SU-DHL-6 (cell line): ENCODE measurements around the gene SREK1IP1.

Experiments
- CTCF ChIP-seq: fragments of 200-600 bp; sonication (generic); IDR thresholded peaks from one replicate; pipeline ENCODE4 v1.5.1; 2017; ENCODE audit warnings: antibody characterized with exemption, mild to moderate bottlenecking, low read length, moderate library complexity; ENCODE audit not compliant: insufficient read depth, poor library complexity, severe bottlenecking
- EZH2phosphoT487 ChIP-seq: fragments of 200-600 bp; sonication (generic), shearing (Covaris generic); conservative IDR thresholded peaks from 2 replicates; pipeline ENCODE4 v1.6.1; 2018; ENCODE audit warnings: mild to moderate bottlenecking, antibody characterized with exemption, low read length, moderate library complexity, mixed read lengths

- no peak for TF ChIP-seq CTCF
- no peak for TF ChIP-seq EZH2phosphoT487
These were observed 77.2 kb downstream of the SREK1IP1 start for GRCh38 chr5:64691291-64691690.
